CD4-positive, alpha-beta T cell (primary cell): ENCODE measurements around the gene PDE4B. TPM values are rescaled to one million over a fixed set of nuclear protein-coding genes. Genes with fewer than 3 reads are reported as not detected.

Experiments used
- ATAC-seq: fragments of 200-7000 bp; cut with Tn5 transposase; one replicate; pipeline ENCODE4 v1.10.0; 2022; ENCODE audit warnings: mild to moderate bottlenecking; ENCODE audit not compliant: poor library complexity
- CTCF ChIA-PET: fragments of 350-600 bp; sonication (Branson Sonifier 250); formaldehyde crosslinking; loops from one replicate; lab custom pipeline; 2021; ENCODE audit warnings: antibody characterized with exemption, inconsistent platforms; lab: Charles Lee
- POLR2A ChIA-PET: fragments of 350-600 bp; sonication (Branson Sonifier 250); formaldehyde crosslinking; loops from one replicate; lab custom pipeline; 2021; ENCODE audit warnings: antibody characterized with exemption, inconsistent platforms; lab: Charles Lee
- DNase-seq, 14 experiments: peaks; one replicate each; pipeline ENCODE4 v3.0.0-alpha.2; 2013 to 2020; ENCODE audit warnings: mixed read lengths in 2 of 14
- H3K27ac ChIP-seq, 2 donors: one replicate each; pipeline versions ENCODE4 v1.5.1 to v1.7.0; 2013; ENCODE audit warnings: low read length in 2 of 2, low read depth in 1 of 2, mild to moderate bottlenecking in 1 of 2
- H3K27me3 ChIP-seq, 2 experiments: 1 replicate in 1 of 2; 2 replicates in 1 of 2; pipeline versions ENCODE4 v1.6.1 to v1.7.0; 2013; ENCODE audit warnings: low read length in 2 of 2, control low read depth in 1 of 2, mild to moderate bottlenecking in 1 of 2, moderate library complexity in 1 of 2; ENCODE audit not compliant: insufficient read depth in 2 of 2, control insufficient read depth in 1 of 2
- H3K36me3 ChIP-seq: one replicate; pipeline ENCODE4 v1.6.1; 2013; ENCODE audit warnings: low read length, control low read depth; ENCODE audit not compliant: insufficient read depth
- H3K4me1 ChIP-seq: one replicate; pipeline ENCODE4 v1.6.1; 2013; ENCODE audit warnings: low read length, control low read depth; ENCODE audit not compliant: insufficient read depth
- H3K4me3 ChIP-seq: one replicate; pipeline ENCODE4 v1.5.1; 2013; ENCODE audit warnings: mild to moderate bottlenecking, low read length, moderate library complexity
- H3K9me3 ChIP-seq, 2 experiments: 1 replicate in 1 of 2; 2 replicates in 1 of 2; pipeline versions ENCODE4 v1.6.1 to v1.7.0; 2013; ENCODE audit warnings: low read length in 2 of 2, mild to moderate bottlenecking in 2 of 2, control low read depth in 1 of 2, moderate library complexity in 1 of 2; ENCODE audit not compliant: control insufficient read depth in 1 of 2, insufficient read depth in 1 of 2
- H3K27ac Mint-ChIP-seq: one replicate; pipeline ENCODE4 v1.8.0; 2020; ENCODE audit warnings: mixed read lengths
- H3K27me3 Mint-ChIP-seq: one replicate; pipeline ENCODE4 v1.8.0; 2021; ENCODE audit warnings: mixed read lengths
- H3K36me3 Mint-ChIP-seq: one replicate; pipeline ENCODE4 v1.8.0; 2021; ENCODE audit warnings: low read depth, mixed read lengths
- H3K4me1 Mint-ChIP-seq: one replicate; pipeline ENCODE4 v1.8.0; 2021; ENCODE audit warnings: low read depth, mixed read lengths
- H3K4me3 Mint-ChIP-seq: one replicate; pipeline ENCODE4 v1.8.0; 2020; ENCODE audit warnings: mild to moderate bottlenecking, mixed read lengths
- H3K9me3 Mint-ChIP-seq: one replicate; pipeline ENCODE4 v1.8.0; 2020; ENCODE audit warnings: mixed read lengths
- intact Hi-C, 2 experiments: fragments of 100-400 bp; cut with DNase I in 1 of 2; cut with micrococcal nuclease in 1 of 2; formaldehyde crosslinking; loops; one replicate each; pipeline versions ENCODE4 v1.15.1 to v1.9.0; 2023 to 2025; cut with DNase I, micrococcal nuclease
- total RNA-seq, 174 experiments: library from RNA in 2 of 174; stranded (reverse) in 2 of 174; gene quantifications; one replicate each; pipeline ENCODE4 v1.2.3 and lab custom pipeline; 2021 to 2026
- TF ChIP-seq, protein P1 (sequence below): fragments of 200-600 bp; IDR thresholded peaks from one replicate; pipeline ENCODE4 v1.8.0; 2022; ENCODE audit warnings: antibody characterized with exemption, mild to moderate bottlenecking

The PDE4B gene
- total RNA-seq, 2 experiments from 2014 or later: 155 to 159 TPM

DNA sequence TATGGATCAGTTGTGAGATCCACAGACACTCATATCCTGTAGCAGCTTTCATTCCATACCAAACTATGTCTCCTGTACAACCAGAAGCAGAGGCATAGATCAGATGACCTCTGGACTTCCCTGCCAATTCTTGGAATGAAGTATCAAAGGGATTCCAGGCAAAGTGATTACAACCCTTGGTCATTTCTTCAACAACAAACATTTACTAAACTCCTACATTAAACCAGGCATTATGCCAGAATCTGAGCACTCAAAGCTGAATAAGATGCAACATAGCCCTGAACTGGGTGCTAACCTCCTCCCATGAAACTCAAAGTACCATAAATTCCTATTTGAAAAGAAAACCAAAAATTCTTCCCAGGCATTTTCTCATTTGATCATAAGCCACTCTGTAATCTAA, 620.0 kb downstream of the PDE4B start:
- Mint-ChIP-seq H3K4me1 (peaks cover 27% of the 10 kb centered on the region), H3K4me3 (no peak overlapping the region), H3K9me3 (peaks cover 11% of the 10 kb centered on the region), H3K36me3 (no peaks in the 10 kb centered on the region), H3K27ac (no peak overlapping the region), H3K27me3 (no peaks in the 10 kb centered on the region)
- Histone ChIP-seq H3K27me3 (no peaks in the 10 kb centered on the region), H3K4me3 (no peak overlapping the region), H3K36me3 (no peaks in the 10 kb centered on the region), H3K27ac (no peak overlapping the region), H3K9me3 (peaks cover 0 to 12% of the 10 kb centered on the region in 2 experiments), H3K4me1 (no peaks in the 10 kb centered on the region)
- ChIA-PET CTCF (interaction anchor here (0.8 kb wide), 1 partner anchor 34 kb away, joined by 3 read pairs; no protein-coding TSS in a partner anchor), POLR2A (interaction anchor here (0.8 to 1.1 kb wide), 2 partner anchors 39 to 76 kb away, joined by 3 read pairs; no protein-coding TSS in a partner anchor)
- intact Hi-C loops: no loop called here
- TF ChIP-seq, protein P1, sequence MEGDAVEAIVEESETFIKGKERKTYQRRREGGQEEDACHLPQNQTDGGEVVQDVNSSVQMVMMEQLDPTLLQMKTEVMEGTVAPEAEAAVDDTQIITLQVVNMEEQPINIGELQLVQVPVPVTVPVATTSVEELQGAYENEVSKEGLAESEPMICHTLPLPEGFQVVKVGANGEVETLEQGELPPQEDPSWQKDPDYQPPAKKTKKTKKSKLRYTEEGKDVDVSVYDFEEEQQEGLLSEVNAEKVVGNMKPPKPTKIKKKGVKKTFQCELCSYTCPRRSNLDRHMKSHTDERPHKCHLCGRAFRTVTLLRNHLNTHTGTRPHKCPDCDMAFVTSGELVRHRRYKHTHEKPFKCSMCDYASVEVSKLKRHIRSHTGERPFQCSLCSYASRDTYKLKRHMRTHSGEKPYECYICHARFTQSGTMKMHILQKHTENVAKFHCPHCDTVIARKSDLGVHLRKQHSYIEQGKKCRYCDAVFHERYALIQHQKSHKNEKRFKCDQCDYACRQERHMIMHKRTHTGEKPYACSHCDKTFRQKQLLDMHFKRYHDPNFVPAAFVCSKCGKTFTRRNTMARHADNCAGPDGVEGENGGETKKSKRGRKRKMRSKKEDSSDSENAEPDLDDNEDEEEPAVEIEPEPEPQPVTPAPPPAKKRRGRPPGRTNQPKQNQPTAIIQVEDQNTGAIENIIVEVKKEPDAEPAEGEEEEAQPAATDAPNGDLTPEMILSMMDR: no peak
- DNase-seq (no peak), ATAC-seq (no peak)

DNA sequence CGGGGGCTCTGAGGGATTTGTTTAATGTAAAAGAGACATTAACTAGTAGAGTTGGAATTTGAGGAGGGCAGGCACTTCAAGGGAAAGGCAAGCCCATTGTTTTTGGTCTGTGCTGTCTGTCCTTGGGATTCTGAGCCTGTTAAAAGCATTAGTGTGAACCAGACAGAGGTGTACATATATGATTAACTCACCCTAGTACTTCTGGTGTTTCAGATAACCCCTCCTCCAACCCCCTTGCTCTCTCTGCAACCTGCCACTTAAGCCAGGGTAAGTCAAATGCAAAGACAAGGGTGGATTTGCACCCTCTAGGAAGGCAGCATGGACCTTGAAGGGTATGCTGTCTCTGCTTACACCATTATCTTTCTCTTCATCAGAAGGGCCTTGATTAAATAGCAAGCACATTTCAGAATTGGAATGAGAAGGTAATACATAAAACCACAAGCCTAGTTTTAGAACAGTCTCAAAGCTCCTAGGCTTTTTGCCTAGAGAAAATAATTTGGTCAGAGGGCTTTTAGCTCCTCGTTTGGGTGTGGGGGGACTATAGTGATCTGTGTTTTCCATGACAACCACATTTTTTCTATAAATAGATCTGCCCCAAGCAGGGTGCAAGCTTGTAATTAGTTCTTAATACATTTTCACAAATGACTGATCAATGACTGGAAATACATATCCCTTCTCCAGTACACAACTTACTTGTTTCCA, 620.6 kb downstream of the PDE4B start:
- intact Hi-C loops: no loop called here
- Histone ChIP-seq H3K4me1 (no peaks in the 10 kb centered on the region), H3K36me3 (no peaks in the 10 kb centered on the region), H3K4me3 (no peak overlapping the region), H3K27ac (no peak overlapping the region), H3K27me3 (no peaks in the 10 kb centered on the region), H3K9me3 (peaks cover 0 to 15% of the 10 kb centered on the region in 2 experiments)
- Mint-ChIP-seq H3K27ac (no peak overlapping the region), H3K4me1 (peaks cover 27% of the 10 kb centered on the region), H3K36me3 (peaks cover 4% of the 10 kb centered on the region), H3K4me3 (no peak overlapping the region), H3K9me3 (peaks cover 14% of the 10 kb centered on the region), H3K27me3 (no peaks in the 10 kb centered on the region)
- ChIA-PET POLR2A (interaction anchor here (0.8 kb wide), 1 partner anchor 38 kb away, joined by 3 read pairs; no protein-coding TSS in a partner anchor), CTCF (interaction anchor here (0.8 to 1.2 kb wide), 2 partner anchors 23 to 33 kb away, joined by 3 read pairs; no protein-coding TSS in a partner anchor)
- DNase-seq (no peak), ATAC-seq (no peak)
- TF ChIP-seq, protein P1: no peak

DNA sequence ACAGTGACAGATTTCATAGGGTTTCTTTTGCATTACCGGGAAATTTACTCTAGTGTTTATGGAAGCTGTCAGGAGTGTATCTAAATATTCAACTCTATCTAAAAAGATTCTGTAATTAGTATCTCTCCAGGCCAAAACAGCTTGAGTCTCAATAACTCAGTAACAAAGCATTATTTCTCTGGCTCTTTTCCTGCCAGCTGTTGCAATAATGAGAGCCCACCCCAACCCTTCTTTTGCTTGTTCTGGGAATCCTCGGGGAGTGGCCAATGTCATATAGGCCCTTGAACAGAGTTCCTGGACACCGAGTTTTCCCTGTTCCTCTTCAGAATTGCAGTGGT, 621.1 kb downstream of the PDE4B start:
- H3K27ac Mint-ChIP-seq: no peak overlapping the region
- Histone ChIP-seq H3K9me3 (peaks cover 0 to 15% of the 10 kb centered on the region in 2 experiments), H3K27ac (no peak overlapping the region), H3K4me3 (no peak overlapping the region), H3K36me3 (no peaks in the 10 kb centered on the region), H3K27me3 (no peaks in the 10 kb centered on the region), H3K4me1 (no peaks in the 10 kb centered on the region)
- ChIA-PET CTCF (interaction anchor here (1.2 kb wide), 1 partner anchor 23 kb away, joined by 3 read pairs; no protein-coding TSS in a partner anchor), POLR2A (no interaction called here)
- no peak for ATAC-seq
- H3K9me3 Mint-ChIP-seq: peaks cover 12% of the 10 kb centered on the region
- peaks cover 27% of the 10 kb centered on the region for H3K4me1 Mint-ChIP-seq
- no peak overlapping the region for H3K4me3 Mint-ChIP-seq
- intact Hi-C loops: no loop called here
- H3K27me3 Mint-ChIP-seq: no peaks in the 10 kb centered on the region
- no peak for DNase-seq
- TF ChIP-seq, protein P1: no peak
- H3K36me3 Mint-ChIP-seq: peaks cover 8% of the 10 kb centered on the region
